Left ventricle myocardium superior (tissue), 1 donor: ENCODE results near the gene EVX1. TPM values are rescaled to one million over a fixed set of nuclear protein-coding genes. Genes with fewer than 3 reads are reported as not detected.

Source experiments
- ATAC-seq: fragments of 200-7000 bp; cut with Tn5 transposase; one replicate; pipeline ENCODE4 v1.9.1; 2020; ENCODE audit warnings: mild to moderate bottlenecking, moderate library complexity
- DNase-seq: peaks from one replicate; pipeline ENCODE4 v3.0.0-alpha.2; 2020
- intact Hi-C: fragments of 100-400 bp; cut with micrococcal nuclease; formaldehyde crosslinking; loops from one replicate; pipeline ENCODE4 v1.11.0; 2022
- total RNA-seq: library from RNA; stranded (reverse); fragmentation: NEBNext Ultra II Directional; extraction: Animal tissue kit (Norgen Biotek cat#: 25700); gene quantifications from one replicate; pipeline ENCODE4 v1.2.1, GENCODE V29; 2021
- donor health status: DM: no; HTN: yes; CAD: no; lungs with severe emphysema.

Gene EVX1
- total RNA-seq, 1 donor from 2014 or later, result not detected

DNA sequence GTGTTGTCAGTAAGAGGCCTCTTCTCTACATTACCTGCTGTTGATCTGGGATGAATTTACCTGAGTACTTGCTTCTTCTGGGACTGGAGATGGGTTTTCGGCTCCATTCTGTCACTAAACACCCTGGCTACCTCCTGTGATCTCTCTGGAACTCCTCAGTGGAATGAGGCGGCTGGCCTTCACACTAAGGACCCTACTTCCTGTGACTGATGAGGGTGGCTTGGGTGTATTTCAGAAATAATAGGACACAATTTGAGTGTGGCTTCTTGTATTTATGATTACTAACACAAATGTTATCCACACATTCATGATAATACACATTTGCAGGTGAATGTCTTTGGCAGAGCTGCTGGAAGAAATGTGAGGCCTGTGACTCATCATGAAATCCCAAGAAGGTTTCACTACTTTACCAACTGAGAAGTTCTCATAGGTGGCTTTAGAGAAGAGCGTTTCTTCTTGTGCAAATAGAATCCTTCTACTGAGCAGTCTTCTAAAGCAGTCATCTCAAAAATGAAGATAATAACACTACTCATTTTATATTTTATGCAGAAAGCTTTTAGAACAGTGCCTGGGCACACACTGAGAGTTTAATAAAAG, 21.3 kb upstream of the EVX1 start:
- DNase-seq (no peak), ATAC-seq (no peak)
- intact Hi-C loops, result no loop called here

DNA sequence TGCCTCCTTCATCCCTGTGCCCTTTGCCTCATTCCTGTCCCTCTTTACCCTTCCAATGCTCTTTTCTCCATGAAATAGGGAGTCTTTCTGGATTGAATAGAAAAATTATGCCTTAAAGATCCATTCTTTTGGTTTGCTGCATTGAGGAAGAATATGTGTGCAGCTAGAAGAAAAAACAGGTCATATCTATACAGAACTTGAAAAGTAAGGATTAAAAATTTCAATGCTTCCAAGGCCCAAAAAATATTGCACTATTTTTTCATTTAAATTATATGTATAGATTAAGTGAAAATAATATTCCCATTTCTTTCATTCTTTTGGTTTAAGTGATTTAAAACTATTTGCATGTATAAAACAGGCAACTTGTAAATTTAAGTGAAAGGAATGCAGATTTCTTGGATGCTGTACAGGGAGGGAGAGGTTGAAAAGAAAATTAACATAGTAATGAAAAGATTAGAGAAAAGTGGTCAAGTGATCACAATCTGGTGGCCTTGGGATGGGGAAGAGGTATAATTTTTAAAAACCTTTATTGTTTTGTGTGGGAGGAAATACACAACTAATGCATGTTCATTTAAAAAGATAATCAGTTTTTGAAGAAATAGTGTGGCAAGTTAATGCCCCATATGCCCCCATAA, 18.5 kb upstream of the EVX1 start:
- no peak for DNase-seq
- intact Hi-C loops, result no loop called here
- no peak for ATAC-seq

DNA sequence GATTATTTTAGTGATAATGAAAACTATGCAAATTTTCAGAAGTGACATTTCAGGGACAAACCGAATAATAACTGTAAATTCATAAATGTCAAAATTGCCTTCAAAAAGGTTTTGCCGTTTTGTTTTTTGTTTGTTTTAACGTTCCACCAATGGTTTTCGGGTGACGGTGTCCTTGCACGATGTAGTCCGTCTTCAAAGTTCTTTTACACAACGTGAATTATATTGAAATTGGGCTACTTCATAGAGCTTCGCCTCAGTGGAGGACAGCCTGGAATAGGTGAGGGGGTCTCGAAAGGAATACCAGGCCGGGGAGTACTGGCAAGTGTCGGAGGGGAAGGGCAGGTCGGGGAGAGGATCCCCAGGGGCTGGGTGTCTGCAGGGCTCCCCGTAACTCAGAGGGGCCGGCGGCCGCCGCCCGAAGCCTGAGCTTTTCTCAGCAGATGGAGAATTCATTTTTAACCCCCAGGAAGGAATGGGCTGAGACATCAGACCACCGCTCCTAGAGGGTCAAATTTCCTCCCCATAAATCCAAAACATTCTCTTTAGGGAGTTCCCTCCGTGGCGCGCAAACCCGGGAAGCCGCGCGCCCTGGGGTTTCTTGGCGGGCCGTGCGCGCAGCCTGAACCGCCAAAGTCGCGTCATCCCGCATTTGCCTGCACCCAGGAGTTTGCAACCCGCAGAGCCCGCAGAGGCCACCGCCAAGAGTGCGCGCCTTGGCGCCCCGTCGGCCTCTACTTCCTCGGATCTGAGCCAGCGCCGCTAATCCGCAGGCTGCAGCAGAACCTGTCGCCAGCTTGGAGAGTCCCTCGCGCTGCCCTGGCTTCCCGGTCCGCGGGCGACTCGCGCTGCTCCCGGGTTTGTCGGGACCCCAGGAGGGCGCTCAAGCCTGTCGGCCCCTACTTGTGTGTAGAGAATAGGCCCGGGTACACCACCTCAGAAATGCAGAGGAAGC, 17.3 kb upstream of the EVX1 start:
- DNase-seq (peak; percentile 35), ATAC-seq (no peak)
- intact Hi-C loops, result no loop called here

DNA sequence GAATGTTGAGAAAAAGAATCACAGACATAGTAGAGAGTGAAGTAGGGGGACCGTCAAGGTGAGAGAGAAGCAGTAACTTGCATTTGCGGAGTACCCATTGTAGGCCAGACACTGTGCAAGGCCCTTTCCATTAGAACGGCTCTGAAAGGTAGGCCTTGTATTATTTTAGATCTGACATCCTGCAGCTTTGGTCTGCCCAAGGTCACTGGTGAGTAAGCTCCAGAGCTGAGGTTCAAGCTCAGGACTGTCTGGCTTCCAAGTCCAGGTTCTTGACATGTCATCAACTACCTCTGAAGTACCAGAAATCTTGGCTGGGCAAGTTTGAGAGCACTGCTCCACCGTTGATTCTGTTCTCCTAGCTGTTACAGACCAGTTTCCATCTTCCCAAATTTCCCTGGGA, 13.2 kb upstream of the EVX1 start:
- intact Hi-C loops, result no loop called here
- ATAC-seq (no peak), DNase-seq (no peak)

DNA sequence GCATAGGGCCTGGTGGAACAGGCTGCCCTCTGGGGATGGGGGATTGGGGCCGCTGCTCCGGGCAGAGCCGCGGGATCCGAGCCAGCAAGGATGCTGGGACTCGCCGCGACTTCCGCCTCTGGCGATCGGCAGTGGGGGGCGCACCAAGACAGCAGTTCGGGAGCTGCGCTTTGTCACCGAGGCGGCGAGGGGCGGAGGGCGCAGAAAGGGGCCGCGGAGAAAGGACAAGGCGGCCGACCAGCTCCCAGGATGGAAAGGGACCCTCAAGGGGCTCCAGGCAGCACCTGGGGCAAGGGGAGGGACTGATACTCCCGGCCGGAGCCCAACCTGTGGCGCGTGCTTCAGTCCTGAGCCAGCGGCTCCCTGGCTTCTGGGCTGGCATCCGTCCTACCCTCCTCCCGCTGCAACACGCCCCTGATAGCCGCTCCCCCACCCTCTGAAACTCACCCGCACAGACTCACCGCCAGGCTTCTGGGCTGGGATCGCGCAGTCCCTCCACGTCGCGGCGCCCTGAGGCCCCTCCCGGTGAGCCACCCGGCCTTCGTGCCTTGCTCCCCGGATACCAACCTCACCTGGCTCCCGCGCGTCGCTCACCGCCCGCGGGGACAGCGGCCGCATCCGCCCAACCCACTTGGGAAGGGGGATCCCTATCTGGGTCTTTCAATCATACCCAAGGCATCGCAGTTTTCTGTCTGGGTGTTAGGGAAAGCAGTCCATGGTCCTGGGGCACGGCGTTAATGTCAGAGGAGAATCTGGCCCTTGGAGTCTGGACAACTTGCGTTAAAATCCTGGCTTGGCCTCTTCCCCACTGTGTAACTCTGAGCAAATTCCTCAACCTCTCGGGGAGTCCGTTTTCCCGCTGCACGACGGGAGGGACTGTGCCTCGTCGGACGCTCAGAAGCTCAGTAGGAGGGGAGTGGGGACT, 7.0 kb upstream of the EVX1 start:
- DNase-seq (peak; percentile 60), ATAC-seq (peak; percentile 52)
- intact Hi-C loops, result no loop called here

DNA sequence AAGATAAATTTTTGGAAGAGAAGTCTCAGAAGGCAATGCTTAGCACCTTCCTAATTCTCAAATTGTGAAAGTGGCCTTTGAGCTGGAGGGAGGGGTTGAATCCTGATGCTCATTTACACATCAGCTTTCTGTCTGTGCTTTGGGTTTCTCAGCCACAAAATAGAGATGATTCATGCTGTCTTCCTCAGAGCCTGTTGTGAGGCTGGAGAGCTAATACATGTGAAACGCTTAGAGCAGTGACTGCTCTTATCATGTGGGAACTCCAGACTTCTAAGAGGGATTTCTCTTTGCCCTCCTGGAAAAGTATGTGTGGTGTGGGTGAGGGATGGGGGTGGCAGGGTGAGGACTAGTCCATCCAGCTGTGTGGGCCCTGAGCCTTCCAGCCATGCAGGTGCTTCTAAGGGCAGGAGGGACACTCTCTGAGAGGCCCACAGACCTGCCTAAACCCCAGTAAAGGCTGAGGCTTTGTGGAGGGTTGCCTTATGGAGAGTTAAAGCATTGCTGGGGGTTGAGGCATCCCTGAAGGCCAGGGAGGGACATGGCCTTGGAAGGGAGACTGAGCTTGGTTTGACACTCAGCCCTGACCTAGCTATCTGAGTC, 4.8 kb upstream of the EVX1 start:
- ATAC-seq (no peak), DNase-seq (no peak)
- intact Hi-C loops, result no loop called here

DNA sequence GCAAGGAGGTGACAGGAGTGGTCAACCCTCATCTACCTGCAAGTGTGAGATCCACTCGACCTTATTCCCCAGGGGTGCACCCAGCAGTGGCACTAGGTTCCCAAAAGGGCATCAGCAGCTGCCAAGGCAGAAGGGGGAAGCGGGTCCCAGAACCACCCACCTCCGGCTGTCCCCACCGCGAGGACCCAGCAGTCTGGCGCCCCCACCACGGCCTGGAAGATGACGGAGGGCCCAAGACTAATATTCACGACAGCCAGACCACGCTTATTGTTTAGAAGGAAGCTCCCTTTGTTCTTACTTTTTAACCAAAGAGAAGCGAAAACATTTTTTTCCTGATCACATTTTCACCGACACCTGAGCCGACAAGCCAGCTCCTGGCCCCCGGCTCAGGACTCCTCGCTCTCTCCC, 3.6 kb upstream of the EVX1 start:
- intact Hi-C loops, result no loop called here
- ATAC-seq (no peak), DNase-seq (no peak)

DNA sequence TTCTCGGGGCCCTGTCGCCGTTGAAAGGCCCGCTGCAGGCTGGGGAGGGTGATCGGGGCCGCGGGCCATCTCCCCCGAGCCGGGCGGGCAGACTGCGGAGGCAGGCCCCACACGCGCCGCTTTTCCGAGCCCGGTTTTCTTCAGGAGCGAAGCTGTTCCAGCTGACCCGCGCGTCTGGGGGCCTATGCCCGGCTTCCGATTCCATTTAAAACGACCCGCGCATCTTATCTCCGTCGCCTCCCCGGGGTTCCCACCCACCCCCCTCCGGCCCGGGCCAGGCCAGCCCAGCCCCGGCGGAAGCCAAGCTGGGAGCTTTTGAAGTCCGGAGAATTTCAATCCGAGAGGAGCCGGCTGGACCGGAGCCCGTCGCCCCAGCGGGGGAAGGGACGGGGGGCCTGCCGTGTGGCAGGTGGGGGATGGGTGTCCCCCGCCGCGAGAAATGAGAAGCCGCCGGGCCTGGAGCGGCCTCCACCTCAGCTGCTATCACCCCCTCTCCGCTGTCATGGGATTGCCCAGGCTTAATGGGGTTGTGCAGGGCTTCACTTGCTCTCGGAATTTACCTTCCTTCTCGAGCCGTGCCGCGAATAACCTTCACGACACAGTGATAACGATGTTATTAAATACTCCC, 3.1 kb upstream of the EVX1 start:
- intact Hi-C loops, result no loop called here
- ATAC-seq (peak; percentile 15), DNase-seq (no peak)

DNA sequence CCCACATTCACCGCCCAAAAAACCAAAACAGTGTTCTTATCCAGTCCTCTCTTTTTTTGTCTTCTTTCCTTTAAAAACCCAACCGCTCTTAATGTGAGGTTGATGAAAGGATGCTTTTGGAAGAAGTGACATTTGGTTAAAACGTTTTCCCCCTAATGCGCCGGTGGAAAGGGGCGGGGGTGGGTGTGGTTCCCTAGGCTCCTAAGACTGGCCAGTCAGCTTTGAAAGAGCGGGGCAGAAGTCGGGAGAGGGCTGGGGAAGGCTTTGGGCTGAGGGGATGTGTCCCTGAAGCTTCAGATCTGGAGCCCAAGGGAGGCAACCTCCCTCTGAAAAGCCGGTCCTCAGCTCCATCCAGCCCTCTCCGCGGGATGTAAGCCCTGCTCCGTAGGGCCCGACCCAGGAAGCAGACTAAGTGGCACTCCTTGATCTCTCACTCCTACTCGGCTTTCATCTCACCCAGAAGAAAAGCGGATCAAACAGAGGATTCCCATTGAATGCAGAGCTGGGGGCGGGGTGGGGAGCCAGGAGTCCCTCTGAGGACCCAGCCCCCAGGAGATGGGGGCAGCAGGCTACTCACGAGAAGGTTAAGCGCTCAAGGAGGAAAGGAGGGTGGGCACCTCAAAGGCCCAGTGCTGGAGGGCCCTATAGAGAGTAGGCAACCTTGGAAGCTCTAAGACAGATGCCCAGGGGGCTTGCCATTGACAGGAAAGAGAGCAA, 2.4 kb upstream of the EVX1 start:
- intact Hi-C loops, result no loop called here
- no peak for DNase-seq
- no peak for ATAC-seq

DNA sequence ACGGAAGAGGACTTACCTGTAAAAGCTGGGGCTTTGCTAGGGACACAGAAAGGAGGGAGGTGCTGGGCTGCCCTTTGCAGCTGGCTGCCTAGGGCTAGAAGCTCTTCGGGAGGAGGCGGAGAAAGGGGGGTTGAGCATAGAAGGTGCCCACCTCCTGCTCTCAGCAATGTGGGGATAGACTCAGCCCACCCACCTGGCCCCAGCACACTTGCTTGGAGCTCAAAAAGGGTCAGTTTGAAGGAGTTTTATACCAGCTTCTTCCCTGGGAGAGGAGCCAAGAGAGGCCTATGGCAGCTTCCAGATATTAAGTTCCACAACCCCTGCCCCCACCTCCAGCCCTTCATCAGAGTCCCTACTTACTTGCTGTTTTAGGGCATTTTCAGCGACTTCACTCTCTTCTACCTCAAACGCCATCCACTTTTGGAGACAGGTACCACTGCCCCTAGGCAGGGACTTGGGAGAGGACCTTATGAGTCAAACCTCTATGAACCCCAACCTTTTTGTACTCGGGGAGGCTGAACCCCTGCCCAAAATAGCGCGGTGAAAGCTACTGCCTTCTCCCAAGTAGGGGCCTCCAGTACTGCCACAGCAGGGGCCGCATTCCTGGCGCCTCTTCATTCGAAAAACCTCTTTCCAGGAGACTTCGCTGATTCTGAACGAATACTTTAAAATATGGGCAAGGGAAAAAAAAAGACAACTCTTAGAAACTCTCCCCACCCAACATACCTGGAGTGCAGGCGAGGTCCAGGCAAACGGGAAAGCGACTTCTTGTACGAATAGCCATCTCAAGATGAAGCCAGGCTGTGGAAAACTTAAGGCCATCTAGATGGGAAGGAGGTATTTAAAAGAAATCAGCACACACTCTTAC, 1.2 kb upstream of the EVX1 start:
- DNase-seq (no peak), ATAC-seq (no peak)
- intact Hi-C loops, result no loop called here

DNA sequence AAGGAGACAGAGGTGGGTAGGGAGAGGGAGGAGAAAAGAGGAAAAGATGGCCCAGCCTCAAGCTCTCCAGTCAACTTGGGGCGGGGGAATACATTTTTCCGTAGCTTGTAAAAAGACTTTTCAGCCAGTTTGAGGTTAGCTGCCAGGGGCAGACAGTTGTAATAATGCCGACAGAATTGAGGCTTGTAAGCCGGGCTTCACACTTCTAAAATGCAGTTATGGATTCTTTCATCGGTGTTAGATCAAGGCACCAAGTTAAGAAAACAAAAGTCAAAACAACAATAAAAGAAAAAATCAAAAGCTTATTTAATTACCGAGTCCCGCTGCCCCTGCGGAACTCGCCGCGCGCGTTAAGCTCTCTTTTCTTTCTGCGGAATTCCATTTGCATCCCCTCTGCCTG, 448 bp upstream of the EVX1 start:
- DNase-seq (no peak), ATAC-seq (no peak)
- intact Hi-C loops, result no loop called here

DNA sequence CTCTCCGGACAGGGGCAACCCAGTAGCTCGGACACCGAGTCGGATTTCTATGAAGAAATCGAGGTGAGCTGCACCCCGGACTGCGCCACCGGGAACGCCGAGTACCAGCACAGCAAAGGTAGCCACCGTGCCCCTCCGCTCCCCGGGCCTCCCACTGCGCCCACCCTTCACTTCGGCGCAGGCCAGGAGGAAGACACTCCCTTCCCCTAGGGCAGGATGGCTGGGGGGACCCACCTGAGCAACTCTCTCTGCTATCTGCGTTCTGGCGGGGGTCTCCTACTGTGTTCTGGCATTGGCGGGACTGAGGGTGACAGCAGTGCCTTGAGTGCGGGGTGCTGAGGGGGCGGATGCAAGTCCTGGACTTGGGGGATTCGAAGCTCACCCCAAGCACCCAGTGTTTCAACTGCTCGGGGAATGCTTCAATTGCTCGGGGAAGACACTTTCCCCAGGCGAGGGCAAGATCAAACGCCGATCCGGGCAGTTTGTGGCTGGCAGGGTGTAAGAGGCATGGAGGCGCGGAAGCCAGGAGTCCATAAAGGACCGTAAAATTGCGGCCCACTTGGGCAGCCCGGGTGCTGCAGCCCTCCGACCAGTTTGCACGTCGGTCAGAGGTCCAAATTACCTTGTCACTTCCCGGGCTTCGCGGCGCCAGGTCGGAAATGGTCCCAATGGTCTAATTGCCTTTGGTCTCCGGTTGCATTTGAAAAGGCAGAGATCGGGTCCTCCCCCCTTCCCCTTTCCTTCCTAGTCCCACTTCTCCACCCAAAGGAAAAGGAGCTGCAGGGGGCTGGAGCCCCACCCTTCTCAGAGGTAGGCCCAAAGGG, 950 bp downstream of the EVX1 start:
- intact Hi-C loops, result no loop called here
- DNase-seq (no peak), ATAC-seq (no peak)

DNA sequence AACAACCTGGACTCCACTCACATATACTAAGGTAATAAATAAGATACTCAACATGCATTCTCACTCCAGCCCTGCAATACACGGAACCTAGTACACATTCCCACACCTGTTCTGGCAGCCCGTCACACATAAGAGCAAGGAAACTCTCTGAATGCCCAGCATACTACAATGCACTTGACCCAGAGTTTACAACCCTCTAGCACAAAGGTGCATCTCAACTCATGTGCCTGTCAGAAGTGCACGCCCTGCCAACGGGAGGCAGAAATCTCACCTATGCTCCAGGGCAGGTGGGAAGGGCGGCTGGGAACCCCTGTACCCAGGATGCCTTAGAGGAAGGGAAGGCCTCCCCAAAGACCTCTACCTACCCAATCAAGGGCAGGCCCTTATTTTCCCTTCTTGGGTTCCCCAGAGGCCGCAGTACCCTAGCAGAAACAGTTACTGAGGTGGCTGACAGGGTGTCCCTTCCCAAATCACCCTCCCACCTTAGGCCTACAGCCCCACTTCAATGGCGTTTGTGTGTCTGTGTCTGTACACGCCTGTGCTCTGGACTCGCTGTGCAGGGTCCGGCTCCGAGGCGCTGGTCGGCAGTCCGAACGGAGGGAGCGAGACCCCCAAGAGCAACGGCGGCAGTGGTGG, 2.0 kb downstream of the EVX1 start:
- ATAC-seq, result no peak
- intact Hi-C loops, result no loop called here
- no peak for DNase-seq

DNA sequence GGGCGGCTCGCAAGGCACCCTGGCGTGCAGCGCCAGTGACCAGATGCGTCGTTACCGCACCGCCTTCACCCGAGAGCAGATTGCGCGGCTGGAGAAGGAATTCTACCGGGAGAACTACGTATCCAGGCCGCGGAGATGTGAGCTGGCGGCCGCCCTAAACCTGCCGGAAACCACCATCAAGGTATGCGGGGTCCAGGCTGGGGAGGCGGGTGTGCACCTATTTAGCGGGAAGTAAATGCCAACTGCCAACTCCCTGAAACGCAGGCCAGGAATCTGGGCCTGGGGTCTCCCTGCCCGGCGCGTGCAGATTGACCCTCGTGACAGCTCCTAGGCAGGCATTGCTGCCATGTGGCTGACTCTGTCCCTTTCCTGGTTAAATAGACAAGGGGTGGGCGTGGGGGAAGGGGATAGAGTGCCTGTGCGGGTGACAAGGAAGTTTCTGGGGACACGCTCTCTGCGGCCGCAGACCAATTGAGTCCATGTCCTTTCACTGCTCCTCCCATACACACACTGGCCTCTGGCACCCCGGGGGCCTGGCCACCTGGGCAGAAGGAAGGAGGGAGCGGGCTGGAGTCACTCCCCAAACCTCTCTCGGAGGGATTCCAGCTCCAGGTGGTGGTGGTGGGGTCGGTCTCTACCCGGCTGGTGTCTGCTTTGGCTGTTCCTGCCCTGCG, 2.7 kb downstream of the EVX1 start:
- ATAC-seq (no peak), DNase-seq (no peak)
- intact Hi-C loops, result no loop called here
